GM12878 (cell line): Measurements from ENCODE around the gene FGD4. TPM values are rescaled to one million over a fixed set of nuclear protein-coding genes. Genes with fewer than 3 reads are reported as not detected.

Experiments used
- ATAC-seq: fragments of 200-7000 bp; cut with Tn5 transposase; 3 replicates; pipeline ENCODE4 v1.9.1; 2020; ENCODE audit warnings: mild to moderate bottlenecking, moderate library complexity
- Bru-seq: library from RNA; stranded (reverse); fragments of 400-500 nt; gene quantifications from one replicate; lab custom pipeline; 2021; lab: Mats Ljungman, UMichigan
- BruChase-seq, 2 experiments: library from RNA; stranded (reverse); fragments of 400-500 nt; gene quantifications; one replicate each; lab custom pipeline; 2021; lab: Mats Ljungman, UMichigan
- BruUV-seq: library from RNA; stranded (reverse); fragments of 400-500 nt; replicated peaks from 2 replicates; lab custom pipeline; 2021; lab: Mats Ljungman, UMichigan
- CTCF ChIA-PET: fragments of 300-600 bp; sonication (Branson Sonifier 250); formaldehyde crosslinking; extraction: SDS; loops from one replicate; lab custom pipeline; 2021; ENCODE audit warnings: inconsistent platforms; lab: Yijun Ruan, JAX
- POLR2A ChIA-PET: fragments of 350-600 bp; formaldehyde crosslinking; extraction: SDS; loops from one replicate; lab custom pipeline; 2021; ENCODE audit warnings: inconsistent platforms; lab: Charles Lee
- RAD21 ChIA-PET: fragments of 300-600 bp; sonication (Branson Sonifier 250); formaldehyde crosslinking; loops from one replicate; lab custom pipeline; 2023; ENCODE audit warnings: antibody characterized with exemption; ENCODE audit not compliant: unreplicated experiment; lab: Charles Lee
- SMC1A ChIA-PET: fragments of 300-600 bp; sonication (Branson Sonifier 250); formaldehyde crosslinking; loops from one replicate; lab custom pipeline; 2023; ENCODE audit not compliant: unreplicated experiment, uncharacterized antibody; lab: Charles Lee
- DNase-seq: peaks from one replicate; pipeline ENCODE4 v3.0.0-alpha.2; 2011; ENCODE audit warnings: low read depth, low spot score
- FAIRE-seq: peaks from 3 replicates; lab custom pipeline; 2011; peaks lifted over from hg19 to GRCh38; lab: Jason Lieb, UNC
- H2AFZ ChIP-seq: 2 replicates; pipeline ENCODE4 v1.6.0; 2011; ENCODE audit warnings: low read depth, low read length, control low read depth; ENCODE audit not compliant: control insufficient read depth
- H3K27ac ChIP-seq: 2 replicates; pipeline ENCODE4 v1.5.1; 2011; ENCODE audit warnings: control low read depth; ENCODE audit not compliant: control insufficient read depth, insufficient read depth
- H3K27me3 ChIP-seq, 2 experiments: replicated peaks in 1 of 2; 2 replicates each; pipeline versions ENCODE4 v1.6.0 to v1.6.1; 2011; ENCODE audit warnings: low read length in 1 of 2; ENCODE audit not compliant: control insufficient read depth in 2 of 2, insufficient read depth in 2 of 2
- H3K36me3 ChIP-seq, 2 experiments: 2 replicates each; pipeline ENCODE4 v1.5.1; 2011; ENCODE audit warnings: low read length in 1 of 2; ENCODE audit not compliant: control insufficient read depth in 2 of 2, insufficient read depth in 2 of 2
- H3K4me1 ChIP-seq: 2 replicates; pipeline ENCODE4 v1.6.1; 2011; ENCODE audit warnings: mild to moderate bottlenecking, low read length, moderate library complexity, mixed read lengths; ENCODE audit not compliant: control insufficient read depth, insufficient read depth
- H3K4me2 ChIP-seq: 2 replicates; pipeline ENCODE4 v1.6.0; 2011; ENCODE audit warnings: control low read depth; ENCODE audit not compliant: control insufficient read depth, insufficient read depth
- H3K4me3 ChIP-seq: fragments of 200-600 bp; sonication (generic); 2 replicates; pipeline ENCODE4 v1.5.1; 2016
- H3K79me2 ChIP-seq: 2 replicates; pipeline ENCODE4 v1.6.0; 2011; ENCODE audit warnings: low read length; ENCODE audit not compliant: control insufficient read depth, insufficient read depth
- H3K9ac ChIP-seq: 2 replicates; pipeline ENCODE4 v1.8.0; 2011; ENCODE audit warnings: low read length, control low read depth, mixed read lengths; ENCODE audit not compliant: control insufficient read depth, insufficient read depth
- H3K9me3 ChIP-seq: replicated peaks from 3 replicates; pipeline ENCODE4 v1.5.1; 2011; ENCODE audit warnings: mild to moderate bottlenecking, low read length; ENCODE audit not compliant: control insufficient read depth, insufficient read depth
- H4K20me1 ChIP-seq: 2 replicates; pipeline ENCODE4 v1.6.0; 2011; ENCODE audit not compliant: control insufficient read depth, insufficient read depth
- ASH2L ChIP-seq: fragments of 300-600, 200-600 bp; sonication (generic); IDR thresholded peaks from 2 replicates; pipeline ENCODE4 v1.6.1; 2017; ENCODE audit warnings: low read depth, mild to moderate bottlenecking, borderline replicate concordance
- BMI1 ChIP-seq: fragments of 450-650 bp; IDR thresholded peaks from 2 replicates; pipeline ENCODE4 v1.6.1; 2016; ENCODE audit warnings: mild to moderate bottlenecking, moderate library complexity, borderline replicate concordance
- CHD1 ChIP-seq: IDR thresholded peaks from 2 replicates; pipeline ENCODE4 v1.6.1; 2012; ENCODE audit warnings: low read depth, low read length, improper control_type of control experiment
- DPF2 ChIP-seq: fragments of 450-650 bp; IDR thresholded peaks from 2 replicates; pipeline ENCODE4 v1.6.1; 2017; ENCODE audit warnings: mild to moderate bottlenecking
- EED ChIP-seq: sonication (generic); IDR thresholded peaks from 2 replicates; pipeline ENCODE4 v1.6.1; 2016; ENCODE audit warnings: antibody characterized with exemption, low read depth
- RAD51 ChIP-seq: fragments of 450-650 bp; IDR thresholded peaks from 2 replicates; pipeline ENCODE4 v1.6.1; 2016; ENCODE audit warnings: moderate library complexity, mild to moderate bottlenecking, inconsistent platforms
- RFX5 ChIP-seq: IDR thresholded peaks from 2 replicates; pipeline ENCODE4 v1.6.1; 2011; ENCODE audit warnings: low read depth, low read length, improper control_type of control experiment
- RUNX3 ChIP-seq: IDR thresholded peaks from 2 replicates; pipeline ENCODE4 v1.6.1; 2012; ENCODE audit warnings: low read length, inconsistent platforms
- SMAD1 ChIP-seq: fragments of 450-650 bp; IDR thresholded peaks from 2 replicates; pipeline ENCODE4 v1.6.1; 2018; ENCODE audit warnings: mild to moderate bottlenecking, low read depth; ENCODE audit not compliant: partially characterized antibody
- SMAD5 ChIP-seq: IDR thresholded peaks from 2 replicates; pipeline ENCODE4 v1.6.1; 2016; ENCODE audit warnings: antibody characterized with exemption, low read depth
- SP1 ChIP-seq: IDR thresholded peaks from one replicate; pipeline ENCODE4 v1.6.1; 2011; ENCODE audit warnings: low read depth, low read length
- SPI1 ChIP-seq: IDR thresholded peaks from 2 replicates; pipeline ENCODE4 v1.6.1; 2011; ENCODE audit warnings: low read depth, mild to moderate bottlenecking, low read length, moderate library complexity, borderline replicate concordance; ENCODE audit not compliant: insufficient read depth
- STAT3 ChIP-seq: IDR thresholded peaks from 2 replicates; pipeline ENCODE4 v1.6.1; 2011; ENCODE audit warnings: low read depth, low read length, improper control_type of control experiment
- TCF7 ChIP-seq: IDR thresholded peaks from 2 replicates; pipeline ENCODE4 v1.6.1; 2014; ENCODE audit warnings: antibody characterized with exemption, borderline replicate concordance
- YBX1 ChIP-seq: fragments of 450-650 bp; IDR thresholded peaks from 2 replicates; pipeline ENCODE4 v1.6.1; 2016; ENCODE audit warnings: antibody characterized with exemption
- WGBS: methylation state at CpG from one replicate; pipeline ENCODE4 v1.1.6; 2016; ENCODE audit warnings: low lambda C conversion rate; ENCODE audit not compliant: insufficient replicate concordance, insufficient coverage; ENCODE audit errors: missing lambda C conversion rate; 5-methylcytosine and 5-hydroxymethylcytosine counted together
- in situ Hi-C: fragments of 300-500 bp; cut with MboI; formaldehyde crosslinking; loops from 9 replicates; pipeline ENCODE4 v1.14.3; 2018; ENCODE audit warnings: mixed read lengths
- intact Hi-C: fragments of 100-400 bp; cut with micrococcal nuclease; formaldehyde crosslinking; loops from one replicate; pipeline ENCODE4 v1.14.2; 2022; ENCODE audit not compliant: unreplicated experiment
- long read RNA-seq, 2 experiments: library from polyadenylated mRNA; unstranded; transcript quantifications; one replicate each; pipeline ENCODE4 v2.0.0, GENCODE V29; 2019 to 2020
- polyA minus RNA-seq, 3 experiments: library from RNA; depleted of rRNA, polyadenylated mRNA; stranded (reverse); fragments of >200 nt; gene quantifications; 2 replicates each; pipeline ENCODE4 v1.2.3, GENCODE V29; 2011
- polyA plus RNA-seq, 11 experiments: library from polyadenylated mRNA; depleted of rRNA in 4 of 11; unstranded in 6 of 11; stranded (reverse) in 5 of 11; fragments of >200 nt; fragmentation: Nextera tagmentation in 4 of 11; fragmentation: Illumina TruSeq in 1 of 11; extraction: Ambion mirVana in 4 of 11; extraction: Trizol in 1 of 11; gene quantifications; 1 replicate in 1 of 11; 2 replicates in 10 of 11; pipeline versions ENCODE4 v1.2.1 to v1.2.3, GENCODE V29; 2011 to 2016; ENCODE audit warnings: inconsistent platforms in 2 of 11, missing spikeins in 2 of 11, low read depth in 1 of 11
- total RNA-seq, 4 experiments: library from RNA; depleted of rRNA in 3 of 4; stranded (reverse); fragments of >200 nt in 3 of 4; fragmentation: Illumina TruSeq in 1 of 4; extraction: Trizol in 1 of 4; gene quantifications; 2 replicates each; pipeline versions ENCODE4 v1.2.1 to v1.2.3, GENCODE V29; 2013 to 2021
- TF ChIP-seq, protein P1 (sequence below): fragments of 450-650 bp; IDR thresholded peaks from 2 replicates; pipeline ENCODE4 v1.6.1; 2018; ENCODE audit warnings: mild to moderate bottlenecking, low read depth, moderate library complexity; ENCODE audit not compliant: partially characterized antibody
- TF ChIP-seq, protein P2 (sequence below): fragments of 450-650 bp; IDR thresholded peaks from 2 replicates; pipeline ENCODE4 v1.6.1; 2014; ENCODE audit warnings: mild to moderate bottlenecking

The FGD4 gene
- not detected in 2 replicates for total RNA-seq (2013; cell fraction: nucleolus; rRNA removed)
- 0.11 and 0.17 TPM in 2 replicates for total RNA-seq (2014; rRNA removed)
- 0.09 and 0.13 TPM in 2 replicates for total RNA-seq (2014; rRNA removed; fragmentation: Illumina TruSeq; extraction: Trizol)
- total RNA-seq (2021): 0.05 and 0.18 TPM in 2 replicates
- polyA plus RNA-seq (2011; ENCODE audit: low read depth): not detected
- 0.03 TPM in 1 of 2 replicates, not detected in the other for polyA plus RNA-seq (2011; rRNA removed)
- not detected in 2 replicates for polyA plus RNA-seq (2011; cell fraction: cytosol; rRNA removed)
- polyA plus RNA-seq (2011; cell fraction: nucleus; rRNA removed): not detected in 2 replicates
- 0.03 TPM in 1 of 2 replicates, not detected in the other for polyA plus RNA-seq (2012)
- polyA plus RNA-seq (2014; fragmentation: Illumina TruSeq; extraction: Trizol): 0.01 and 0.03 TPM in 2 replicates
- polyA plus RNA-seq (2014; fragmentation: Nextera tagmentation; extraction: Ambion mirVana): under 1 TPM in 1 of 2 experiments, not detected in 1; 0.05 TPM
- polyA plus RNA-seq (2014; rRNA removed): 0.25 TPM in 1 of 2 replicates, not detected in the other
- under 1 TPM; 0.05 to 0.08 TPM for polyA plus RNA-seq (2016; fragmentation: Nextera tagmentation; extraction: Ambion mirVana)
- 0.10 TPM in 1 of 2 replicates, not detected in the other for polyA minus RNA-seq (2011; rRNA and poly(A)+ RNA removed)
- not detected in 2 replicates for polyA minus RNA-seq (2011; cell fraction: cytosol; rRNA and poly(A)+ RNA removed)
- polyA minus RNA-seq (2011; cell fraction: nucleus; rRNA and poly(A)+ RNA removed): not detected in 2 replicates
- percentile 13 among the genes with signal in this experiment for Bru-seq, nascent RNA
- BruChase-seq, experiment 1, labeled RNA remaining after a 6-hour chase: percentile 17 among the genes with signal in this experiment
- percentile 20 among the genes with signal in this experiment for BruChase-seq, experiment 2, labeled RNA remaining after a 2-hour chase
- long read RNA-seq, experiment 1: 0 reads
- long read RNA-seq, experiment 2, partial matches to known transcripts: 0 of 1 reads
- long read RNA-seq, experiment 2, other reads (novel, unspliced or antisense): 1 of 1 reads

DNA sequence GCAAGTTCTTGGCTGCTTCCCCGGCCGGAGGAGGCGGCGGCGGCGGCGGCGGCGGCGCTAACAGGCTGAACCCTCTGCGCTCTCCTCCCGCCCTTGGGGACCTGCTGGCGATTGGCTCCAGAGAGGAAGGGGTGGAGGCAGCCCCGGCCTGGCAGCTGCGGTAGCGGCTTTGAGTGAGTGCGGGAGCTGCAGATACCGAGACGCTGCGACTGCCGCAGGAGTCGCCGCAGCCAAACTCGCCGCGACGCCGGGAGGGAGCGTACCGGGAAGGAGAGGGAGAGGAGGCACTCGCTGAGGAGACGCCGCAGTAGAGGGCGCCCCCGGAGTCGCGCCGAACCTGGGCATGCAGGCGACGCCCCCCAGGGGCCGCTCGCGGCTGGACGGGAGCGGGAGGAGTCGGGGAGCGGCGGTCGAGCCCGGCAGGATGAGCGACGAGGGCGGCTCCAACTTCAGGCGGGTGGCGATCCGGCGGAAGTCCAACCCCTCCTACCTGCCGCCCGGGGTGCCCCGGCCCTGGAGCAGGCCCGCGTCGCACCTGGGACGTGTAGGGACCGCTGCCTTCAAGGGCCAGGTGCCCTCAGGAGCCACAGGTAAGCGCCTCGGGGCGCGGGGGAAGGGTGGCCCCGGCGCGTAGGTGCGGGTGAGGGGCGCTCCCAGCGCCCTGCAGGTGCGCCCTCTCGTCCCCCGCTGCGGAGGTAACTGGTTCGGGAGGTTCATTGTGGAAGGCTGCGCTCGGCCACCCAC lies at the start of gene FGD4:
Gene FGD4 (plus strand): TSS at position 189 of the 744 bp plus-strand sequence.
- intact Hi-C loops: no loop called here
- H3K4me2 ChIP-seq: peak within 1 kb of the TSS; percentile 96
- TF ChIP-seq, protein P1, sequence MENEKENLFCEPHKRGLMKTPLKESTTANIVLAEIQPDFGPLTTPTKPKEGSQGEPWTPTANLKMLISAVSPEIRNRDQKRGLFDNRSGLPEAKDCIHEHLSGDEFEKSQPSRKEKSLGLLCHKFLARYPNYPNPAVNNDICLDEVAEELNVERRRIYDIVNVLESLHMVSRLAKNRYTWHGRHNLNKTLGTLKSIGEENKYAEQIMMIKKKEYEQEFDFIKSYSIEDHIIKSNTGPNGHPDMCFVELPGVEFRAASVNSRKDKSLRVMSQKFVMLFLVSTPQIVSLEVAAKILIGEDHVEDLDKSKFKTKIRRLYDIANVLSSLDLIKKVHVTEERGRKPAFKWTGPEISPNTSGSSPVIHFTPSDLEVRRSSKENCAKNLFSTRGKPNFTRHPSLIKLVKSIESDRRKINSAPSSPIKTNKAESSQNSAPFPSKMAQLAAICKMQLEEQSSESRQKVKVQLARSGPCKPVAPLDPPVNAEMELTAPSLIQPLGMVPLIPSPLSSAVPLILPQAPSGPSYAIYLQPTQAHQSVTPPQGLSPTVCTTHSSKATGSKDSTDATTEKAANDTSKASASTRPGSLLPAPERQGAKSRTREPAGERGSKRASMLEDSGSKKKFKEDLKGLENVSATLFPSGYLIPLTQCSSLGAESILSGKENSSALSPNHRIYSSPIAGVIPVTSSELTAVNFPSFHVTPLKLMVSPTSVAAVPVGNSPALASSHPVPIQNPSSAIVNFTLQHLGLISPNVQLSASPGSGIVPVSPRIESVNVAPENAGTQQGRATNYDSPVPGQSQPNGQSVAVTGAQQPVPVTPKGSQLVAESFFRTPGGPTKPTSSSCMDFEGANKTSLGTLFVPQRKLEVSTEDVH: no peak
- TF ChIP-seq CHD1 (no peak), BMI1 (no peak), EED (peak; percentile 26; the same call in 1 of the 2 replicates), TCF7 (no peak), ASH2L (no peak), RFX5 (no peak), DPF2 (no peak), RUNX3 (0 out of 2 replicates have a peak, but pooled peaks have one; percentile 10), STAT3 (no peak), RAD51 (no peak), SP1 (no peak), SMAD5 (no peak), YBX1 (no peak), SPI1 (no peak), SMAD1 (no peak)
- TF ChIP-seq, protein P2, sequence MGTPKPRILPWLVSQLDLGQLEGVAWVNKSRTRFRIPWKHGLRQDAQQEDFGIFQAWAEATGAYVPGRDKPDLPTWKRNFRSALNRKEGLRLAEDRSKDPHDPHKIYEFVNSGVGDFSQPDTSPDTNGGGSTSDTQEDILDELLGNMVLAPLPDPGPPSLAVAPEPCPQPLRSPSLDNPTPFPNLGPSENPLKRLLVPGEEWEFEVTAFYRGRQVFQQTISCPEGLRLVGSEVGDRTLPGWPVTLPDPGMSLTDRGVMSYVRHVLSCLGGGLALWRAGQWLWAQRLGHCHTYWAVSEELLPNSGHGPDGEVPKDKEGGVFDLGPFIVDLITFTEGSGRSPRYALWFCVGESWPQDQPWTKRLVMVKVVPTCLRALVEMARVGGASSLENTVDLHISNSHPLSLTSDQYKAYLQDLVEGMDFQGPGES: no peak

More for the DNA sequence above, at the start of gene FGD4:
- no peaks in the 10 kb centered on the region for H3K79me2 ChIP-seq
- POLR2A ChIA-PET: no interaction called here
- peak within 1 kb of the TSS; percentile 16; the same call in 1 of the 2 replicates for H3K9ac ChIP-seq
- no peak within 1 kb of the TSS for H3K27ac ChIP-seq
- ATAC-seq (peak; percentile 94), DNase-seq (no peak), FAIRE-seq (no peak)
- CTCF ChIA-PET: interaction anchor here (1.0 to 2.1 kb wide), 2 partner anchors 56 to 57 kb away, joined by 3 to 6 read pairs; no protein-coding TSS in a partner anchor
- no peaks in the 10 kb centered on the region for H3K36me3 ChIP-seq
- whole genome bisulfite sequencing: 2% methylated on average over 81 of the region's 82 CpGs
- H3K9me3 ChIP-seq: no peaks in the 10 kb centered on the region
- H3K27me3 ChIP-seq: peaks cover 2 to 7% of the 10 kb centered on the region in 2 experiments; a peak in 3 of 4 replicates
- RAD21 ChIA-PET: interaction anchor here (1.7 kb wide), 1 partner anchor 269 kb away, joined by 3 read pairs; no protein-coding TSS in a partner anchor
- peak within 1 kb of the TSS; percentile 87 for H2AFZ ChIP-seq
- no TSS peak for BruUV-seq
- H3K4me3 ChIP-seq: peak within 1 kb of the TSS; percentile 57
- H4K20me1 ChIP-seq: no peaks in the 10 kb centered on the region
- in situ Hi-C loops: no loop called here
- SMC1A ChIA-PET: interaction anchor here (0.6 kb wide), 1 partner anchor 175 kb away, joined by 3 read pairs; no protein-coding TSS in a partner anchor
- no peaks in the 10 kb centered on the region for H3K4me1 ChIP-seq
